Hepatic stellate cell (primary cell): ENCODE measurements around the gene DDX39A.
"Not testable (repeated sequence)": the region's sequence is repeated elsewhere in the genome, so short reads cannot be mapped to it uniquely, and the experiment has no call there.

Experiments
- DNase-seq: peaks from one replicate; pipeline ENCODE4 v3.0.0; 2011; ENCODE audit warnings: low spot score

DDX39A gene

DNA sequence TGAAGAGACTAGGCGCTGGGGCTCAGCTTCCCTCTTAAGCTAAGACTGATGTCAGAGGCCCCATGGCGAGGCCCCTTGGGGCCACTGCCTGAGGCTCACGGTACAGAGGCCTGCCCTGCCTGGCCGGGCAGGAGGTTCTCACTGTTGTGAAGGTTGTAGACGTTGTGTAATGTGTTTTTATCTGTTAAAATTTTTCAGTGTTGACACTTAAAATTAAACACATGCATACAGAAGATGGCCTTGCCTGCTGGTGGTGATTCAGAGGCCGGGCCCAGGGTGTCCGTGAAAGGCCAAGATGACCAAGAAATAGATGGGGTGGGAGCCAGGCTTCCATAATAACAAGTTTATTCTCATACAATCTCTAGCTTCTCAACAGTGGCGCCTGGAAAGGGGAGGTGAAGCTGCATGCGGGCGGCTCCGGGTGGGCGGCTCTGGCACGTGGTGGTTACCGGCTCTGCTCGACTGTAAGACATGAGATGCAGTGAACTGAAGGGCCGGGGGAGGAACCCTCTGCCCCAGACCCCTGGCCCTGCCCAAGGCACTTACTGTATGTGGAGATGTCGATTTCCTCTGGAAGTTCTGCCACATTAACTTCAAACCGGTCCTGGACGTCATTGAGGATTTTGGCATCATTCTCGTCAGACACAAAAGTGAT is 10.5 kb downstream of the DDX39A start:
- DNase-seq, result no peak

DNA sequence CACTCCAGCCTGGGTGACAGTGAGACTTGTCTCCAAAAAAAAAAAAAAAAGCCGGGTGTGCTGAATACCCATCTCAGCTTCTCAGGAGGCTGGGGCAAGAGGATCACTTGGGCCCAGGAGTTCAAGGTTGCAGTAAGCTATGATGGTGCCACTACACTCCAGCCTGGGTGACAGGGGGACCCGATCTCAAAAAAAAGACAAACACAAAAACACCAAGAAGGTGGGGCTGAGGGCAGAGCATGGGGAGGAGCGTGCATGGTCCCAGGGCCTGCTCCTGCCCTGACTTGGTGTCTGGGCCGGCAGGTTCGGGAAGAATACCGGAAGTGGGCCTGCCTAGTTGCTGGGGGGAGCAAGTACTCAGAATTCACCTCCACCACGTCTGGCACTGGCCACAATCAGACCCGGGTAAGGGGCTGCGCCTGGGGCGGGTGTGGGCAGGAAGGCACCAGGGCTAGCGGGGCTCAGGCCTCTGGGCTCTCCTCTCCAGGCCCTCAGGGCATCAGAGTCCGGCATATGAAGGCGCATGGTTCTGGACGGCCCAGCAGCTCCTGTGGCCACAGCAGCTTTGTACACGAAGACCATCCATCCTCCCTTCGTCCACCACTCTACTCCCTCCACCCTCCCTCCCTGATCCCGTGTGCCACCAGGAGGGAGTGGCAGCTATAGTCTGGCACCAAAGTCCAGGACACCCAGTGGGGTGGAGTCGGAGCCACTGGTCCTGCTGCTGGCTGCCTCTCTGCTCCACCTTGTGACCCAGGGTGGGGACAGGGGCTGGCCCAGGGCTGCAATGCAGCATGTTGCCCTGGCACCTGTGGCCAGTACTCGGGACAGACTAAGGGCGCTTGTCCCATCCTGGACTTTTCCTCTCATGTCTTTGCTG is 11.3 kb downstream of the DDX39A start:
- DNase-seq, result no peak

DNA sequence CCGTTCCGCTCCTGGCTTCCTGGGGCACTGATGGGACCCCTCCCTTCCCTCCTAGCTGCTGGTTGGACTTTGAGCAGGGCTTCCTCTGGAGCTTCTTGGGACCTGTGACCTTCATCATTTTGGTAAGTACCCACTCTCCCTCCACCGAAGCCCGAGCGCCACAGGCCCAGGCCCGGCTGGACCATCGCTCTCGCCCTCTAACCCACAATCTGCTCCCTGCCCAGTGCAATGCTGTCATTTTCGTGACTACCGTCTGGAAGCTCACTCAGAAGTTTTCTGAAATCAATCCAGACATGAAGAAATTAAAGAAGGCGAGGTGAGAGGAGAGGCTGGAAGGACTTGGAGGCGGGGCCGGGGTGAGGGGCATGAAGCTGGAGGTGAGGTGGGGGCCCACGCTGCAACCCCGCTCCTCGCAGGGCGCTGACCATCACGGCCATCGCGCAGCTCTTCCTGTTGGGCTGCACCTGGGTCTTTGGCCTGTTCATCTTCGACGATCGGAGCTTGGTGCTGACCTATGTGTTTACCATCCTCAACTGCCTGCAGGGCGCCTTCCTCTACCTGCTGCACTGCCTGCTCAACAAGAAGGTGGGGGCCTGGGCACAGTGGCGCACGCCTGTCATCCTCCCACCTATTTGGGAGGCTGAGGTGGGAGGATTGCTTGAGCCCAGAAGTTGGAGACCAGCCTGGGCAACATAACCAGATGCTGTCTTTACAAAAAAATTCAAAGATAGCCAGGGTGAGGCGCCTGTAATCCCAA is 12.3 kb downstream of the DDX39A start:
- DNase-seq, result no peak

DNA sequence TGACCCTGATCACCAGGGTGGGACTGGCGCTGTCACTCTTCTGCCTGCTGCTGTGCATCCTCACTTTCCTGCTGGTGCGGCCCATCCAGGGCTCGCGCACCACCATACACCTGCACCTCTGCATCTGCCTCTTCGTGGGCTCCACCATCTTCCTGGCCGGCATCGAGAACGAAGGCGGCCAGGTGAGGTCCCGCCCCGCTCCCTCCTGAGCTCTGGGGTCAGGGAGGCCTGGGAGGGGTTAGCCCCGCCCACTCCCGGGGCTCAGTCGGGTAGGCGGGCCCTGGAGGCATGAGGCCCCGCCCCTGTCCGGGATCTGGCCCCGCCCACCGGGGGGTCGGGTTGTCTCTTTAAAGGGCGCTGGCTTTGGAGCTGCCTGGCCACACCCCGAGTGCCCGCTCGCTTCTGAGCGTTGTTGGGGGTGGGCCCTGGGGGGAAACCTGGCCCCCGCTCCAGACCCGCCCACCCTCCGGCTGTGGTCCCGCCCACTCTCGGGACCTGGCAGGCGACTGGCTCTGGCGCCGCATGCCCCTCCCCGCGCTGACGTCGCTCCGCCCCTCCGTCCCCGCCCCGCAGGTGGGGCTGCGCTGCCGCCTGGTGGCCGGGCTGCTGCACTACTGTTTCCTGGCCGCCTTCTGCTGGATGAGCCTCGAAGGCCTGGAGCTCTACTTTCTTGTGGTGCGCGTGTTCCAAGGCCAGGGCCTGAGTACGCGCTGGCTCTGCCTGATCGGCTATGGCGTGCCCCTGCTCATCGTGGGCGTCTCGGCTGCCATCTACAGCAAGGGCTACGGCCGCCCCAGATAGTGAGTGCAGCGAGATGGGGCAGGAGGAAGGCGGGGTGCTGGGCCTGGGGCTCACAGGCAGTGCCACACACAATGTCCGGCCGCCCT is 13.1 kb downstream of the DDX39A start:
- peak; percentile 85 for DNase-seq

DNA sequence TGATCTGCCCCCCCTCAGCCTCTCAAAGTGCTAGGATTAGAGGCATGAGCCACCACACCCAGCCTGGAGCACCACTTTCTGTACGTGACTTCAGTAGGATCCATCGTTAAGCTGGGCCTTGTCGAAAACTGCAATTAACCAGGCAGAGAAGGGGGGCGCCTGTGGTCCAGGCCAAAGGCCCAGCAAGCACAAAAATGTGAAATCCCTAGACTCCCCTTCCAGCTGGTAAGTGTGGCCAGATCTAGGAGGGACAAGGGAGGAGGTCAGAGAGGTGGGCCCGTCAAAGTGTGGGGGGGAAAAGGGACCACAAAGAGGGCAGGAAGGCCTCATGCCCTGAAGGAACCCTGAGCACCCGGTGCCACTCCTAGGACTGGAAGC is 13.8 kb downstream of the DDX39A start:
- DNase-seq, result no peak

DNA sequence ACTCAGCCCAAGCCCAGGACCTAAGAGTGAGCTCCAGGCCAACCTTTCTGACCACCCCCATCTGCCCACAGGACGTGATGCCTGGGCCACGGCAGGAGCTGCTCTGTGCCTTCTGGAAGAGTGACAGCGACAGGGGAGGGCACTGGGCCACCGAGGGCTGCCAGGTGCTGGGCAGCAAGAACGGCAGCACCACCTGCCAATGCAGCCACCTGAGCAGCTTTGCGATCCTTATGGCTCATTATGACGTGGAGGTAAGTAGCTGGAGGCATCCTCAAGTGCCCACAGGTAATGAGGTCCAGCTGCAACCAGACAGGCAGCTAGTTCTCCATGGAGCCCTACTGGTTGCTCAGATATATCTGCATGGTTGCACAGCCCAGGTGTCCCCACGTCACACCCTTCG is 14.8 kb downstream of the DDX39A start:
- no peak for DNase-seq

DNA sequence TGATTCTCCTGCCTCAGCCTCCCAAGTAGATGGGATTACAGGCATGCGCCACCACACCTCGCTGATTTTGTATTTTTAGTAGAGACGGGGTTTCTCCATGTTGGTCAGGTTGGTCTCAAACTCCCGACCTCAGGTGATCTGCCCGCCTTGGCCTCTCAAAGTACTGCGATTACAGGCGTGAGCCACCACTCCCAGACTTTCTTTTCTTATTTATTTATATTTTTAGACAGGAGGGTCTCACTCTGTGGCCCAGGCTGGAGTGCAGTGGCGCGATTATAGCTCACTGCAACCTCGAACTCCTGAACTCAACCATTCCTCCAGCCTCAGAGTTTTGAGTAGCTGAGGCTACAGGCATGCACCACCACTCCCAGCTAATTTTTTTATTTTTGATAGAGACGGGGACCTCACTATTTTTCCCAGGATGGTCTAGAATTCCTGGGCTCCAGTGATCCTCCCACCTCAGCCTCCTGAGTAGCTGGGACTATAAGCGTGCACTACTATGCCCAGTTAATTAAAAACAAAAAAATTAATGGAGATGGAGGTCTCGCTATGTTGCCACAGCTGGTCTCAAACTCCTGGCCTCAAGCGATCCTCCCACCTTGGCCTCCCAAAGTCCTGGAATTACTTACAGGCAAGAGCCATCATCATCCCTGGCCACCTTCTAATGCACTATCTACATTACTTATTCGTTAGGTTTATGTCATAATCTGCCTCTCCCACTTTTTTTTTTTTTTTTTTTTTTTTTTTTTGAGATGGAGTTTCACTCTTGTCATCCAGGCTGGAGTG is 15.8 kb downstream of the DDX39A start:
- DNase-seq, result not testable (repeated sequence)

DNA sequence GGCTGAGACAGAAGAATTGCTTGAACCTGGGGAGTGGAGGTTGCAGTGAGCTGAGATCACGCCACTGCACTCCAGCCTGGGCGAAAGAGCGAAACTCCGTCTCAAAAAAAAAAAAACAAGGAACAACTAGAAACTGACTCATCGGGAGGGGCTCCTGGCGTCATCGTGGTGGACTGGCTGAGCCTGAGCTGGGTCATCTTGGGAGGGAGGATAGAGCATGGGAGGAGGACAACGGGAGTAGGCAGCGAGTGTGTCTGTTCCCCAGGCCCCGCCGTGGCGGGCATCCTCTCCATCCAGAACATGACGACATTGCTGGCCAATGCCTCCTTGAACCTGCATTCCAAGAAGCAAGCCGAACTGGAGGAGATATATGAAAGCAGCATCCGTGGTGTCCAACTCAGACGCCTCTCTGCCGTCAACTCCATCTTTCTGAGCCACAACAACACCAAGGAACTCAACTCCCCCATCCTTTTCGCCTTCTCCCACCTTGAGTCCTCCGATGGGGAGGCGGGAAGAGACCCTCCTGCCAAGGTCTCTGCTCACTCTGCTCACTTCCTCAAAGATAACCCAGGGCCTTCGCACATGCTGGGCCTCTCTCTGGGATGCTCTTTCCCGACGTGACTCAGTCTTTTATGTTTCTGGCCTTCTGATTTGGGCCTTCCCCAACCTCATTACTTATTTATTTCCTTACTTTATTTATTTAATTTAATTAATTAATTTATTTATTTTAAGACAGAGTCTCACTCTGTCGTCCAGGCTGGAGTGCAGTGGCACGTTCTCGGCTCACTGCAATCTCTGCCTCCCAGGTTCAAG is 16.6 kb downstream of the DDX39A start:
- DNase-seq, result peak; percentile 87

DNA sequence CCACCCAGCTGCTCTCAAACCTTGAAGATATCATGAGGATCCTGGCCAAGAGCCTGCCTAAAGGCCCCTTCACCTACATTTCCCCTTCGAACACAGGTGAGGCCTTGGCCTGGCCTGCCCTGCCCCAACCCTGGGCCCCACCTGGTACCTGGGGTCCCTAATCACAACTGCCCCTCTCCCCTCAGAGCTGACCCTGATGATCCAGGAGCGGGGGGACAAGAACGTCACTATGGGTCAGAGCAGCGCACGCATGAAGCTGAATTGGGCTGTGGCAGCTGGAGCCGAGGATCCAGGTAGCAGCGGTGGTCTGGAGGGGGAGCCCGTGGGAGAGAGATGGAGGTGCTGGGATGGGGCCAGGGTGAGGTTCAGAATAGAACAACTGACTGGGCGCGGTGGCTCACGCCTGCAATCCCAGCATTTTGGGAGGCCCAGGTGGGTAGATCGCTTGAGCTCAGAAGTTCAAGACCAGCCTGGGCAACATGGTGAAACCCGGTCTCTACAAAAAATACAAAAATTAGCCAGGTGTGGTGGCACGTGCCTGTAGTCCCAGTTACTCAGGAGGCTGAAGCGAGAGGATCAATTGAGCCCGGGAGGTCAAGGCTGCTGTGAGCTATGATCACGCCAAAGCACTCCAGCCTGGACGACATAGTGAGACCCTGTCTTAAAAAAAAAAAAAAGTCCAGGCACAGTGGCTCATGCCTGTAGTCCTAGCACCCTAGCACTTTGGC is 17.5 kb downstream of the DDX39A start:
- DNase-seq, result no peak

DNA sequence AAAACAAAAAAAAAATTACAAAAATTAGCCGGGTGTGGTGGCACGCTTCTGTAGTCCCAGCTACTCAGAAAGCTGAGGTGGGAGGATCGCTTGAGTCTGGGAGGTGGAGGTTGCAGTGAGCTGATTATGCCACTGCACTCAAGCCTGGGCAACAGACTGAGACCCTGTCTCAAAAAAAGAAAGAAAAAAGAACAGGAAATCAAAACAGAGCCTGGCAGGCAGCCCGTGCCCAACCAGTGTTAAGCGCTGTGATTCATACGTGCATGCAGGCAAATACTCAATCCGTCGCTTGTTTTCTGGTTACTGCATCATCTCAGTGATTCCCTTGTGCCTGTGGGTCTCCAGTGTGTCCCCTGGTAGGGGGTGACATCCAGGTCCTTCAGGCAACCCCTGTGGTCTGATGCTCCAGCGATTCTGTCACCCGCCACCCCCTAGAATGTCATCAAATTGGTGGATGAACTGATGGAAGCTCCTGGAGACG is 18.1 kb downstream of the DDX39A start:
- no peak for DNase-seq

DNA sequence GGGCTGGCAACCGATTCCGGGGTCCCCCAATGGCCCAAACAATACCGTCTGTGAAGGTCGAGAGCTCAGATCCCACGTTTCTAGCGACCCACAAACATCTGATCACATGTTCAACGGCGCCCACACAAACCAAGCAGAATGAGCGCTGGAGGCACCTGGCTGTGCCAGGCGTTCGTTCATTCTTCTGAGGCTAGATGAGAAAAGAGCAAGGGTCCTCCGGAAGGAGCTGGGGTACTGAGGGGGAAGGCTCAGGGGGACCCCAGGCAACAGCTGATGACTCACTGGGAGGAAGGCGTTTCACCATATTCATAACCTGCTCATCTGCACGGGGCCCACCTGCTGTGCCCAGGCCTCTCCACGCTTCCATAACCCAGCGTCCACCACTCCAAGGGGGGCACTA is 22.0 kb downstream of the DDX39A start:
- DNase-seq, result not testable (repeated sequence)

DNA sequence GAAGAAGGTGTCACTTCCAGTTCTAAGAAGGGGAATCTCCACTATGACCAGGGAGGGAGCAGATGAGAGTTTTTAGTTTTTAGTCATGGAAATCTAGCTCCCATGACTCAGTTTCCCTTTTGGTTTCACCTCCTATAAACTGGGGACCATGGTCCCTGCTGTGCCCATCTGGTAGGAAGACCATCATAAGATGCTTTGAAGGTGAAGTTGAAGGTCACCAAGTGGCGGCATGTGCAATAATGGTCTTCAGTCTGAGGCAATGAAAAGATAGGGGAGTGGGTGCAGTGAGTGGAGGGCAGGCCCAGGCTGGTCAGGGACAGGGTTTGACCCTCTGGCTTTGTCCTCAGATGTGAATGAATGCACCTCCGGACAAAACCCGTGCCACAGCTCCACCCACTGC is 22.4 kb downstream of the DDX39A start:
- not testable (repeated sequence) for DNase-seq

DNA sequence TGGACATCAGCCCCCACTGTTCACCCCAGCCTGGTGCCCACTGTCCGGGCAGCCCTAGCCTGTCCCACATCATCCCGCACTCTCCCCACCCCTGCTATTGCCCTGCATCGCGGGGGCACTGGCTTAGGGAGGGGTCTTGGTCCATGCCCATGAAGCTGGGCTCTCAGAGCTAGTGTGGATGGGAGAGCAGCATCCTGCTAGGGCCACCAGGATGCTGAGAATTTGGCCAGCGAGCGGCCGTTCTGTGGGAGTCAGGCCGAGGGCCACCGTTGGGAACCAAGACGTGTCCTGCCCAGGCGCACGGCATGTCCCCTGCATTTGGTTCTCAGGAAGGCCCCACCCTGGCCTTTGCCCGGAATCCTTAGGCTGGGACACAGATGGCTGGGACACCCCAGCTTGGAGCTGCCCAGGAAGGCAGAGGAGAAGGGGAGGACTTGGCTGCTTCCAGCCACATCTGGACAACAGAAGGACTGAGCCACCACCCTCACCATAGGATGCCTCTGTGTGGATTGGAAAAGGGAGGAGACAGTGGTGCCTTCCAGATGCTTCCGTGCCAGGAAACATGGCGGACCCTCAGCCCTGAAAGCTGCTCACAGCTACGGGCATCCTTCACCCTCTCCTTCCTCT is 23.3 kb downstream of the DDX39A start:
- no peak for DNase-seq

DNA sequence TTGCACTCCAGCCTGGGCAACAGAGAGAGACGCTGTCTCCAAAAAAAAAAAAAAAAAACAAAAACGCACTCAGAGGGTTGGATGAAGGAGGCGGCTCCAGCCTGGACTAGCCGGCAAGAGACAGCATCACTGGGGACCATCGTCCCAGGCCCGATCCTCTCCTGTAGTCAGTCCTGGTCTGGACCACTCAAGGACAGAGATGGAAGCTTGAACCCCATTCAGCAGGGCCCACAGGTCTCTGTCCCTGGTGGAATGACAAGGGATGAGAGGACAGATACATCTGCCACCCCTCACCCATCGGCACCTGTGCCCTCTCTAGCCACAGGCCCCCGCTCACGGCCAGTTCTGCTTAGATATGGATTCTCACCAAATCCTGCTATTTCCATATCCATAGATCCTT is 23.9 kb downstream of the DDX39A start:
- DNase-seq, result no peak

DNA sequence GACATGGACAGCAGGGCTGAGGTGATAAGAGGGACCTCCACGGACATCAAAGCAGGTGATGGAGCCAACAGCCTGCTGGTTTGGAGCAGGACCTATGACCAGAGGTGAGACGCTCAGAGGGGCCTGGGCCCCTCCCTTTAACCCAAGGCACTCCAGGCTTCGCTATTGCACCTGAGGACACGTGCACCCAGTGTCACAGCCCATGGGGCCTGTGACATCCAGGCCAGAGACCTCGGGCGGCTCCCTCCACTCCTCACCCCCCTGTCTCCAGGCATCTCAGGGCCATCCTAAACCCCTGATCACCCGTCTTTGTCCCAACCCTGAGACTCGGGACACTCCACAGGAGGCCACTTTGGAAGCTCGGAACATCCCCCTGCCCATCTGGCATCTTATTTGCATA is 25.0 kb downstream of the DDX39A start:
- no peak for DNase-seq

DNA sequence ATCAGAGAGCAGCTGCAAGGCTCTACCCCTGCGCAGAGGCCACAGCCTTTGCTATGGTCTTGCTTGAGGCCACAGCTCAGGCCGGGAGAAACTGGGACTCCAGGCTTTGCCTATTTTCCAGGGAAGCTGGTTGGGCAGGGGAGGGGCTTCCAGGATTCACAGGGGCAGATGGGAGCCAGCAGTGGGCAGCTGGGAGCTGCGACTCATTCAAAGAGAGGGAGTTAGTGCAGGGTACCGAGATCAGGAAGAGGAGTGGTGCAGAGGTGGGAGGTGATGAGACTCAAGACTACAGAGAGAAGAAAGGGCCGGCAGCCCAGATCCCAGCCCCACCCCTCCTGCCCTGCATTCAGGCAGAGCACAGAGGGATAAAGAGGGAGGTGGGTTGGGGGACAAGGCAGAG is 25.8 kb downstream of the DDX39A start:
- no peak for DNase-seq

DNA sequence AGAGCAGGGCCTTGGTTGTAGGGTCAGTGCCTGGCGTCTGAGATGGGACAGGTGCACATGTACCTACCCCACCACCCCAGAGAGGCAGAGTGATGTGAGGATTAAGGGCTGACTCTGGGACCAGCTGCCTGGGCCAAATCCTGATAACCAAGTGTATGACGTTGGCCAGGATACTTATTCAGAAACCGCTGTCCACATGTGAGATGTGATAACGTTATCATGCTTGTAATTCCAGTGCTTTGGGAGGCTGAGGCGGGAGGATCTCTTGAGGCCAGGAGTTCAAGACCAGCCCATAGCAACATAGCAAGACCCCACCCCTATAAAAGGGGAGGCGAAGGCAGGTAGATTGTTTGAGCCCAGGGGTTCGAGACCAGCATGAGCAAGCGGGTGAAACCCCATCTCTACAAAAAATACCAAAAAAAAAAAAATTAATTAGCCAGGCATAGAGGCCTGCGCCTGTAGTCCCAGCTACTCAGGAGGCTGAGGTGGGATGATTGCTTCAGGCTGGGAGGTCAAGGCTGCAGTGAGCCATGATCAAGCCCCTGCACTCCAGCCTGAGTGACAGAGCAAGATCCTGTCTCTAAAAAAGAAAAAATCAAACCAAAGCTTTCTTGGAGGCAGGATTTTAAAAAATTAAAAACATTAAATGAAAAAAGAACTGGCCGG is 27.9 kb downstream of the DDX39A start:
- no peak for DNase-seq

DNA sequence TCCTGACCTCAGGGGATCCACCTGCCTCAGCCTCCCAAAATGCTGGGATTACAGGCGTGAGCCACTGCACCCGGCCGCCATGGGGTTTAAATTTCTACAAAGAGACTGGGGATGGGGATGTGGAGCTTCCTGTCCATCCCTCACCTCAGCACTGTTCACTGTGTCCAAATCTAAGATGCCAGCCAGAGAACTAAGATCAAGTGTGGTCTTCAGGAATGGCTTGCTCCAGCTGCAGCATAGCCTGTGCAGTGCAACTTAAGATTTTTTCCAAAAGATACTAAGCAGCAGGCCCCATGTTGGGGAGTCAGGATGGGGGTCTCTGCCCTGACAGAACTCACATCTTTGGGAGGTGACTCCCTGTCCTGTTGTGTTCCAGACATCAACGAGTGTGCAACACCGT is 28.6 kb downstream of the DDX39A start:
- no peak for DNase-seq
